Thoracic aorta (tissue), 2 donors: ENCODE results near the gene TCF15. TPM values are rescaled to one million over a fixed set of nuclear protein-coding genes. Genes with fewer than 3 reads are reported as not detected.

Experiments used
- ATAC-seq: fragments of 150-250 bp; one replicate; pipeline ENCODE4 v1.8.0; 2017; ENCODE audit warnings: low read depth; ENCODE audit not compliant: insufficient number of reproducible peaks, low FRiP score
- DNase-seq: peaks from one replicate; pipeline ENCODE4 v3.0.0-alpha.2; 2020; ENCODE audit warnings: low spot score
- H3K27ac ChIP-seq, 2 donors: fragments of 200-600 bp; sonication (generic); 1 replicate in 1 of 2; 2 replicates in 1 of 2; pipeline ENCODE4 v1.5.1; 2016; ENCODE audit warnings: mild to moderate bottlenecking in 2 of 2, moderate library complexity in 2 of 2
- H3K27me3 ChIP-seq: fragments of 200-600 bp; sonication (generic); replicated peaks from 2 replicates; pipeline ENCODE4 v1.6.0; 2016; ENCODE audit warnings: mild to moderate bottlenecking; ENCODE audit not compliant: insufficient read depth
- H3K36me3 ChIP-seq: fragments of 200-600 bp; sonication (generic); one replicate; pipeline ENCODE4 v1.5.1; 2016
- H3K4me1 ChIP-seq, 2 donors: fragments of 200-600 bp; sonication (generic); 1 replicate in 1 of 2; 2 replicates in 1 of 2; pipeline versions ENCODE4 v1.5.1 to v1.6.0; 2016; ENCODE audit warnings: low read depth in 2 of 2, mild to moderate bottlenecking in 1 of 2; ENCODE audit not compliant: control insufficient read depth in 1 of 2
- H3K4me3 ChIP-seq: fragments of 200-600 bp; sonication (generic); 2 replicates; pipeline ENCODE4 v1.5.1; 2016; ENCODE audit warnings: mild to moderate bottlenecking
- H3K9me3 ChIP-seq: fragments of 200-600 bp; sonication (generic); 2 replicates; pipeline ENCODE4 v1.5.1; 2016
- CTCF ChIP-seq: fragments of 200-600 bp; sonication (generic); IDR thresholded peaks from one replicate; pipeline ENCODE4 v1.5.1; 2019; ENCODE audit warnings: antibody characterized with exemption
- total RNA-seq, 2 donors: library from RNA; depleted of rRNA; stranded (reverse); fragments of >200 nt; gene quantifications; one replicate each; pipeline versions ENCODE4 v1.1.0 to v1.2.3, GENCODE V29; 2016

TCF15 gene
- total RNA-seq, 2 donors from 2014 or later: not detected

DNA sequence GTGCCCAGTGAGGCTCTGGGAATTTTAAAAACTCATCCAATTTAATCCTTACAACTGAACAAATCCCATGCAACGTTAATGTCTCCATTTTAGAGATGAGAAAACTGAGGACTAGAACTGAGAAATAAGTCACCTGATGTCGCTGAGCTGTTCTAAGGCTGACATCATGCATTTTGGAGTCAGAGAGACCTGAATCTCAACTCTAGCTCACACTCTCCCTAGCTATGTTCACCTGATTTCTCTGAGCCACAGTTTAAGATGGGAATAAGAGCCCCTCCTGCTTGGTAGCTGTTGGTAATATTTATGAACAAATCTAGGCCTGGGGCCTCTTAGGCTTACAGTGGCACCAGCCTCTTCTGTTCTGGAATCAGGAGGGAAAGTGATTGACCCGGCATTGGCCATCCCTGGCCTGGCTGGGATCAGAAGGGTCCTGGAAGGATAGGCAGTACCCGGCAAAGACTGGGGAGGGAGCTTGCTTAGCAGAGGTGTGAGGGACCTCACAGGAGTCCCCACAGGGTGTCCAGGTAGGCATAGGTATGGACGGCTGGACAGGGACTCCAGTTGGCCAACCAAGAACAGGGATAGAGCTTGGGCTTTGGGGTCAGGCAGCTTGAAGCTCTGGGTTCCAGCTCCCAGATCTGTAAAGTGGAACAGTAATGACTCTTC lies 47.7 kb downstream of the TCF15 start:
- no peak for ATAC-seq
- H3K4me1 ChIP-seq: no peaks in the 10 kb centered on the region
- DNase-seq: no peak
- TF ChIP-seq CTCF: no peak
- no peaks in the 10 kb centered on the region for H3K9me3 ChIP-seq
- H3K36me3 ChIP-seq: no peaks in the 10 kb centered on the region
- no peak overlapping the region for H3K4me3 ChIP-seq
- no peaks in the 10 kb centered on the region for H3K27me3 ChIP-seq
- no peak overlapping the region for H3K27ac ChIP-seq

DNA sequence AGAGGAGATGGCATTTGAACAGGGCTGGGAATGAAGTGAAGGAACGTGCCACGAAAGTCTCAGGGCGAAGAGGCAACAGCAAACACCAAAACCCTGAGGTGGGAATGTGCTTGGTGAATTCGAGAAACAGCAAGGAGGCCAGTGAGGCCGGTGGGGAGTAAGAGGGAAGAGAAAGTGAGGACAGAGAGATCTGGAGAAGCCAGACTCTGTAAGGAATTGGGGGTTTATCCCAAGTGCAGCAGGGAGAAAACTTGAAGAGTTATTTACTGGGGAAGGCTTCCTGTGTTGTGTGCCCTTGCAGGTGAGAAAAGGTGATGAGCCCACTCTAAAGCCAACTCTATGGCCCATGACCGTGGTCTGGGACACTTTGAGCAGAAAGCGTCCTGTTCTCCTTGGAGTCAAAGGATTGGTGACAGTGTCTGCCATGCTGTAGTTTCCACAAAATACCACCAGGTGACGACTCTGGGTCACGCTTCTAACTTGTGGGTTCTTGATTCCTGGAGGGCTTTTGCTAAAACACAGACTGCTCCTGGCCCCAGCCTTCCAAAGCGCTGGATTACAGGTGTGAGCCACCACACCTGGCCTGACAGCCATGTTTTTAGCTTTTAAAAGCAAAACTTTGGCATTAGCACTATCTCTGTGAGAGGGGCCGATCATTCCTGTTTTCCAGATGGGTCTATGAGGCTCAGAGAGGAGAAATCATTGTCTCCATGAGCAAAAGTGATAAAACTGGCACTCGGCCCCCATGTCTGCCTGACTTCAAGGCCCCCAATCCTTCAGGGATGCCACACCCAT lies 48.5 kb downstream of the TCF15 start:
- no peaks in the 10 kb centered on the region for H3K9me3 ChIP-seq
- peak; percentile 89 for TF ChIP-seq CTCF
- H3K4me1 ChIP-seq: no peaks in the 10 kb centered on the region
- H3K27ac ChIP-seq: no peak overlapping the region
- no peak overlapping the region for H3K4me3 ChIP-seq
- no peaks in the 10 kb centered on the region for H3K27me3 ChIP-seq
- H3K36me3 ChIP-seq: no peaks in the 10 kb centered on the region
- DNase-seq (no peak), ATAC-seq (peak; percentile 35)

DNA sequence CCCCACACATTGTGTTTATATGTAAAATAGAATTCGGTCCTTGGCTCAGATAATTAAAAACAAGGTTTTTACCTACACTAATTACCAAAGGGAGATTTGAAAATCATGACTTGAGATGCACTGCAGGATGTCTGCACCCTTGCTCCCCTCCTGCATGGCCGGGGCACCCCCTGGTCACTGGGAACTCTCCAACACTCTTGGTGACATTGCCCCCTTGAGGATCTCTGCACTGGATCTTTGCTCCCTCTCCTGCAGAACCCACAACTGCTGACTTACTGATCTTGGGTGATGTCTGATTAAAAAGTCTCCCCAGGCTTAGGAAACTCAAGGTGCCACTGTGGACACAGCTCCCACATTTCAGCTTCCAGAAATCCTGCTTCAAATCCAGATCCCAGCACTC lies 49.4 kb downstream of the TCF15 start:
- Histone ChIP-seq H3K4me3 (no peak overlapping the region), H3K27me3 (no peaks in the 10 kb centered on the region), H3K4me1 (no peaks in the 10 kb centered on the region), H3K36me3 (no peaks in the 10 kb centered on the region), H3K9me3 (no peaks in the 10 kb centered on the region), H3K27ac (no peak overlapping the region)
- DNase-seq (no peak), ATAC-seq (no peak)
- no peak for TF ChIP-seq CTCF

- no peak for DNase-seq
- H3K4me1 ChIP-seq: no peaks in the 10 kb centered on the region
- TF ChIP-seq CTCF: no peak
- no peaks in the 10 kb centered on the region for H3K9me3 ChIP-seq
- H3K4me3 ChIP-seq: no peak overlapping the region
- H3K27me3 ChIP-seq: no peaks in the 10 kb centered on the region
- no peak overlapping the region for H3K27ac ChIP-seq
- H3K36me3 ChIP-seq: no peaks in the 10 kb centered on the region
- ATAC-seq: no peak
Observed at GRCh38 chr20:558117-558516, 52.0 kb downstream of the TCF15 start.

DNA sequence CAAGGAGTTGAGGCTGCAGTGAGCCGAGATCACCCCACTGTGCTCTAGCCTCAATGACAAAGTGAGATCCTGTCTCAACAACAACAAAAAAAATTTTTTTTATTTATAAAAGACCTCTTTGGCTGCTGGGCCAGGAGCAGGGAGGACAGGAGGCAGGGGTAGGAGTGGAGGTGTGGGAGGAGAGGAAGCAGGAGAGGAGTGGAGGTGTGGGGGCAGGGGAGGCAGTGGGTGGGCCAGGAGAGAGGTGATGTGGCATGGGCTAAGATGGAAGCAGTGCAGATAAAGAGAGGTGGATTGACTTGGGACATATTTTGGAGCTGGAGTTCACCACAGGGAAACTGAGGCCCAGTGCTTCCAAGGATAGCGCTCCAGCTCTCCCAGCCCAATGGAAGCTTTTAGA lies 53.1 kb downstream of the TCF15 start:
- no peaks in the 10 kb centered on the region for H3K36me3 ChIP-seq
- no peaks in the 10 kb centered on the region for H3K9me3 ChIP-seq
- H3K4me1 ChIP-seq: no peaks in the 10 kb centered on the region
- H3K4me3 ChIP-seq: no peak overlapping the region
- TF ChIP-seq CTCF: no peak
- no peak for DNase-seq
- H3K27me3 ChIP-seq: no peaks in the 10 kb centered on the region
- ATAC-seq: no peak
- H3K27ac ChIP-seq: no peak overlapping the region
